Suprapubic skin (tissue), 3 donors: Measurements from ENCODE around the gene CAPN9.

ENCODE experiments used
- CTCF ChIP-seq, 2 donors: fragments of 200-600 bp in 1 of 2; fragments of 450-650 bp in 1 of 2; sonication (generic) in 1 of 2; IDR thresholded peaks; one replicate each; pipeline ENCODE4 v1.5.1; 2016 to 2019; ENCODE audit warnings: antibody characterized with exemption in 2 of 2, mild to moderate bottlenecking in 1 of 2, moderate library complexity in 1 of 2
- EP300 ChIP-seq: sonication (generic); formaldehyde crosslinking; IDR thresholded peaks from one replicate; pipeline ENCODE4 v1.6.1; 2017; ENCODE audit warnings: antibody characterized with exemption
- POLR2A ChIP-seq, 2 donors: fragments of 450-650 bp; IDR thresholded peaks; one replicate each; pipeline ENCODE4 v1.6.1; 2017; ENCODE audit warnings: antibody characterized with exemption in 2 of 2, mild to moderate bottlenecking in 2 of 2, moderate library complexity in 2 of 2

GRCh38 chr1:230753586-230754251, 6.5 kb downstream of the CAPN9 start:
- TF ChIP-seq CTCF (IDR thresholded peaks at IDR 0.05) (no peak), POLR2A (IDR thresholded peaks at IDR 0.05) (no peak), EP300 (no peak)
